GM21423 (cell line): ENCODE measurements around the gene DCBLD2.

ENCODE experiments used
- ATAC-seq: cut with Tn5 transposase; IDR thresholded peaks from one replicate; pipeline ENCODE4 v1.9.1; 2021; ENCODE audit warnings: mild to moderate bottlenecking, moderate library complexity; ENCODE audit not compliant: unreplicated experiment

Gene DCBLD2

DNA sequence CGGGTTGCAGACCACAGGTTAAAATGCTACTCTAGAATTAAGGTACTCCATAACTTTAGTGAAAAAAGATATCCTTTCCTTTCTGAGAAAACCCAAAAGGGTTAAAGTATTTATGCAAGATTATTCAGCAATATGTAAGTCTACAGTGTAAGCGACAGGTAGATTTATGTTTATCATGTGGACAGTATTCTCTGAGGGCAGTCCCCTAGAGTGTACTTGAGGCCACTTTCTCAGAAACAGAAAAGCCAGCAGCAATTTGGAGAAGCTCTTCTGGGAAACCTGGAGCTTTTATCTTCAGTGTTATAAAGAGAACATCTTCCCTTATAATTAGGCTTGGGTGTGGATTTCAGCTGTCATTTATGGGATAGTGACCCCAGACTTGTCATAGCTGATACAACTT, 129.5 kb downstream of the DCBLD2 start:
- ATAC-seq = no peak

- ATAC-seq = peak; percentile 85
Measured at GRCh38 chr3:98770261-98771039, 131.0 kb downstream of the DCBLD2 start.

DNA sequence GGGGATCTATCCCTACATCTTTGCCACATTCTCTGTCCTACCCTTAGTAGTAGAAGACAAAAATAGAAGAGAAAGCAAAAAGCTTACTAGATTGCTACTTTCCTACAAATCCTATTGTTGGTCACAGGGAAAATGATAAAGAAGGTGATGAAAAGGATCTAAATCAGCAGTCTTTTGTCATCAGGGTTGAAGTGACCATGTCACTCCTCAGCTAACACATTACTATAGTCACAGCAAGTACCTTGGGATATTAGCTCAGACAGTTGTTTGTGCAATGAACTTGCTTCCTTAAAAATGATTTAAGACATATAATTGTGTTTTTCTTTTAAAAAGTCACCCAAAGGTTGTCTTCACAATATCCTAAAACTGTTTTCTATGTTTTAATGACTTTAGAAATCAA, 132.0 kb downstream of the DCBLD2 start:
- ATAC-seq = no peak

GRCh38 chr3:98768961-98769360, 132.5 kb downstream of the DCBLD2 start:
- ATAC-seq = no peak

- no peak for ATAC-seq
Measured at GRCh38 chr3:98766924-98767323, 134.6 kb downstream of the DCBLD2 start.

DNA sequence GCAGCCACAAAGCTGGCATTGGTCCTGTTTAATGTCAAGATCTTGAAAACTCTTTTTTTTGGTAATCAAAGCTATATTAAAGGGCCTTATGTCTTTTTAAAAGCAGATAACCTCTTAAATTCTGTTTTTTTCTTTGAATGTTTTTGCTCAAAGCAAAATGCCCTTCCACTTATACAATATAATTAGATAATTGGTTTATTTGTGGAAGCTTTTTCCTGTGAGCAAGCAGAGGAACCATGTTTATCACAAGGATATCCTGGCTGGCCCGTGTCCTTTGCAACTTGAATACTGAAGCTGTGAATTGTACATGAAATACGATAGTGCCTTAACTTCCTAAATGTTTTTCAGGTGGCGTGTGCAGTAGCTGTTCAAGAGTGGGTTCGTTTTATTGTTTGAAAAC, 135.8 kb downstream of the DCBLD2 start:
- no peak for ATAC-seq

GRCh38 chr3:98764472-98764884, 137.0 kb downstream of the DCBLD2 start:
- no peak for ATAC-seq

DNA sequence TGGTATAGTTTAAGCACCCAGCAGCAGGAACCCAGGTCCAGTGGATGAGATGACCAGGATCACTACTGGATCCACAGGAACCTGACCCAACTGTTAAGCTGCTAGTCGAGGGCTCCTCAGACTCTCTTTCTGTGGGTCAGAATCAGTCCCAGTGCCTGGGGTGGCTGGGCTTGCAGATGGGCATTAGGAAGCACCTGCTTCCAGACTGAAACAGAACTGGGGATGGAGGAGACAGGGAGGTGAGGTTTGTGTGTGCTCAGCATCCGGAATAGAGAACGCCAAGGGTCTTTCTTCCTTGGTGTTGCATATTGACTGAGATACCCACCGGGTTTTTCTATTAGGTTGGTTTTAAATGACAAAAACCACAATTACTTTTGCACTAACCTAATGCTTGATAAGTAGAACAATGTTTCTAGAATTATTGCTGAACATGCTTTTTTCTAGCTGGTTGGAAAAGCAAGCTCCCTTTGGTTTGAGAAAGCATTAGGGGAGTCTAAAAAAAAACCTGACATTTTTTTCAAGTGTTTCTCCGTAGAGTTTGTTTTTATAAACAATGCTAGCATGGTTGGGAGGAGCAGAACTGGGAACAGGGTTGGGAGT, 137.6 kb downstream of the DCBLD2 start:
- no peak for ATAC-seq

- no peak for ATAC-seq
Measured at GRCh38 chr3:98763076-98763475, 138.4 kb downstream of the DCBLD2 start, which contains the start of gene ST3GAL6. Gene ST3GAL6 (plus strand): TSS chr3:98763340. CDS start chr3:98768441, 5,101 bp downstream.

GRCh38 chr3:98761643-98762229, 139.8 kb downstream of the DCBLD2 start:
- ATAC-seq = no peak

- no peak for ATAC-seq
Measured at GRCh38 chr3:98759629-98760028, 141.9 kb downstream of the DCBLD2 start.

- ATAC-seq = no peak
Measured at GRCh38 chr3:98755601-98756000, 145.9 kb downstream of the DCBLD2 start.

DNA sequence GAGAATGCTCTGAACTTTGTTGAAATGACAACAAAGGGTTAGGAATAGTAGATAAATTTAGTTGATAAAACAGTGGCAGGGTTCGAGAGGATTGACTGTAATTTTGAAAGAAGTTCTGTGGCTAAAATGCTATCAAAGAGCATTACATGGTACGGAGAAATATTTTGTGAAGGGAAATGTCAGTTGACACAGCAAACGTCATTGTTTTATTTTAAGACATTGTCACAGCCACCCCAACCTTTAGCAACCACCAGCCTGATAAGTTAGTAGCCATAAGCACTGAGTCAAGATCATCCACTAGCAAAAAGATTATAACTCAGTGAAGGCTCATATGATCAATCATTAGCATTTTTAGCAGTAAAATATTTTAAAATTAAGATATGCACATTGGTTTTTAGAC, 147.0 kb downstream of the DCBLD2 start:
- no peak for ATAC-seq

GRCh38 chr3:98750276-98750919, 151.1 kb downstream of the DCBLD2 start:
- no peak for ATAC-seq

DNA sequence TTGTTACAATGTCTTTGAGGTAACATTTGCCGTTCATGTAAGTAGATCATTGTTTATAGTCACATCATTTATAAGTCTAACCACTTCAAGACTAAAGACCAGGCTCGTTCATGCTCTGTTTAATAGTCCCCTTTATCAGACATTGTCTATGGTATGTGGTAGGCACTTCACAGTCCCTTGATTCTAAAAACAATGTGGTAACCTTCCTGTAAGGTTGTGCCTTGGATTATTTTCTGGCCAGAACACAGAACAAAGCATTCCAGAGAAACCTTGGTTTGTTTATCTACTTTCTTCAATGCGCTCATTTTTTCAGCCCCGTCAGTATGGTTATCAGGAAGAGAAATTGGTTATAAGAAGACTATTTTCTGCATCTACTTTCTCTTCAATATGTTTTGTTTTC, 154.6 kb downstream of the DCBLD2 start:
- ATAC-seq = no peak

GRCh38 chr3:98746122-98746521, 155.4 kb downstream of the DCBLD2 start:
- ATAC-seq = no peak
